OCI-LY7 (cell line): ENCODE data around the gene APLN. TPM values are rescaled to one million over a fixed set of nuclear protein-coding genes. Genes with fewer than 3 reads are reported as not detected.

Experiments
- BruUV-seq: library from RNA; stranded (reverse); fragments of 400-500 nt; replicated peaks from 2 replicates; lab custom pipeline; 2021; lab: Mats Ljungman, UMichigan
- CTCF ChIA-PET: fragments of 300-600 bp; sonication (Branson Sonifier 250); formaldehyde crosslinking; loops from one replicate; lab custom pipeline; 2022; ENCODE audit warnings: antibody characterized with exemption; ENCODE audit not compliant: unreplicated experiment; lab: Charles Lee
- POLR2A ChIA-PET: fragments of 300-600 bp; sonication (Branson Sonifier 250); formaldehyde crosslinking; loops from one replicate; lab custom pipeline; 2022; ENCODE audit warnings: antibody characterized with exemption; lab: Charles Lee
- DNase-seq: peaks from one replicate; pipeline ENCODE4 v3.0.0-alpha.2; 2015; ENCODE audit warnings: low spot score
- H2AFZ ChIP-seq: fragments of 200-600 bp; sonication (generic), shearing (Covaris generic); 2 replicates; pipeline ENCODE4 v1.6.1; 2014; ENCODE audit warnings: mild to moderate bottlenecking, antibody characterized with exemption, low read length, moderate library complexity
- H3K27ac ChIP-seq: fragments of 200-600 bp; sonication (generic); 2 replicates; pipeline ENCODE4 v1.5.1; 2014; ENCODE audit warnings: mixed run types, low read depth, mild to moderate bottlenecking, moderate library complexity, low read length, inconsistent platforms; ENCODE audit not compliant: poor library complexity, severe bottlenecking
- H3K36me3 ChIP-seq: fragments of 200-600 bp; sonication (generic); 2 replicates; pipeline ENCODE4 v1.6.1; 2014; ENCODE audit warnings: mild to moderate bottlenecking, antibody characterized with exemption, low read length, moderate library complexity, mixed read lengths; ENCODE audit not compliant: insufficient read depth
- H3K4me1 ChIP-seq: fragments of 200-600 bp; sonication (generic); 2 replicates; pipeline ENCODE4 v1.5.1; 2014; ENCODE audit warnings: mild to moderate bottlenecking, low read length; ENCODE audit not compliant: insufficient read depth, poor library complexity, severe bottlenecking
- H3K4me2 ChIP-seq: fragments of 200-600 bp; sonication (generic); 2 replicates; pipeline ENCODE4 v1.6.1; 2014; ENCODE audit warnings: mild to moderate bottlenecking, low read length
- H3K4me3 ChIP-seq: fragments of 200-600 bp; sonication (generic); 2 replicates; pipeline ENCODE4 v1.5.1; 2014; ENCODE audit warnings: mild to moderate bottlenecking, low read depth, low read length; ENCODE audit not compliant: poor library complexity, severe bottlenecking
- H3K79me2 ChIP-seq: fragments of 200-600 bp; sonication (generic); 2 replicates; pipeline ENCODE4 v1.6.1; 2016; ENCODE audit warnings: low read depth, mild to moderate bottlenecking, low read length, moderate library complexity, mixed read lengths; ENCODE audit not compliant: insufficient read depth
- H3K9me2 ChIP-seq: fragments of 200-600 bp; sonication (generic); 2 replicates; pipeline ENCODE4 v1.6.1; 2016; ENCODE audit warnings: mild to moderate bottlenecking, low read length, mixed read lengths; ENCODE audit not compliant: insufficient read depth
- H3K9me3 ChIP-seq: fragments of 200-600 bp; sonication (generic); 2 replicates; pipeline ENCODE4 v1.6.1; 2014; ENCODE audit warnings: mild to moderate bottlenecking, mixed run types, low read length, mixed read lengths
- H4K20me1 ChIP-seq: fragments of 200-600 bp; sonication (generic); 2 replicates; pipeline ENCODE4 v1.6.1; 2014; ENCODE audit warnings: mild to moderate bottlenecking, antibody characterized with exemption, low read length, moderate library complexity, mixed read lengths; ENCODE audit not compliant: insufficient read depth
- CTCF ChIP-seq: fragments of 200-600 bp; sonication (generic); conservative IDR thresholded peaks from 2 replicates; pipeline ENCODE4 v1.5.1; 2014; ENCODE audit warnings: mild to moderate bottlenecking, antibody characterized with exemption, low read length, moderate library complexity, mixed read lengths
- EZH2phosphoT487 ChIP-seq: fragments of 200-600 bp; sonication (generic); IDR thresholded peaks from 2 replicates; pipeline ENCODE4 v1.6.1; 2018; ENCODE audit warnings: low read depth, borderline replicate concordance, mild to moderate bottlenecking, mixed run types, antibody characterized with exemption, low read length, moderate library complexity, mixed read lengths
- intact Hi-C: fragments of 100-400 bp; cut with micrococcal nuclease; formaldehyde crosslinking; loops from one replicate; pipeline ENCODE4 v1.10.0; 2022; ENCODE audit not compliant: unreplicated experiment
- total RNA-seq, 2 experiments: library from RNA; depleted of rRNA in 1 of 2; stranded (reverse); fragments of >200 nt in 1 of 2; shearing (Covaris generic) in 1 of 2; gene quantifications; 2 replicates each; pipeline ENCODE4 v1.2.3, GENCODE V29; 2014 to 2022

The APLN gene
- total RNA-seq, 2 experiments from 2014 or later, result 0.13 TPM; not detected in 1

GRCh38 chrX:129618997-129619396 lies 35.8 kb downstream of the APLN start:
- intact Hi-C loops, result no loop called here
- ChIA-PET POLR2A (no interaction called here), CTCF (no interaction called here)
- H3K79me2 ChIP-seq, result no peaks in the 10 kb centered on the region
- no peaks in the 10 kb centered on the region for H3K36me3 ChIP-seq
- no peak overlapping the region for H3K4me2 ChIP-seq
- H3K27ac ChIP-seq, result no peak overlapping the region
- no peaks in the 10 kb centered on the region for H3K9me2 ChIP-seq
- no peaks in the 10 kb centered on the region for H3K9me3 ChIP-seq
- DNase-seq, result no peak
- no peaks in the 10 kb centered on the region for H3K4me1 ChIP-seq
- H4K20me1 ChIP-seq, result no peaks in the 10 kb centered on the region
- no peak for TF ChIP-seq EZH2phosphoT487
- no peak for TF ChIP-seq CTCF
- no TSS peak for BruUV-seq
- H3K4me3 ChIP-seq, result no peak overlapping the region
- H2AFZ ChIP-seq, result no peak overlapping the region

GRCh38 chrX:129617420-129617819 lies 37.3 kb downstream of the APLN start:
- no peak overlapping the region for H3K4me2 ChIP-seq
- no peak overlapping the region for H3K4me3 ChIP-seq
- POLR2A ChIA-PET, result no interaction called here
- H2AFZ ChIP-seq, result no peak overlapping the region
- H4K20me1 ChIP-seq, result no peaks in the 10 kb centered on the region
- TF ChIP-seq EZH2phosphoT487 (no peak), CTCF (no peak)
- H3K79me2 ChIP-seq, result no peaks in the 10 kb centered on the region
- no TSS peak for BruUV-seq
- no peaks in the 10 kb centered on the region for H3K36me3 ChIP-seq
- H3K9me3 ChIP-seq, result no peaks in the 10 kb centered on the region
- CTCF ChIA-PET, result no interaction called here
- no peak overlapping the region for H3K27ac ChIP-seq
- intact Hi-C loops, result no loop called here
- no peaks in the 10 kb centered on the region for H3K9me2 ChIP-seq
- no peak for DNase-seq
- H3K4me1 ChIP-seq, result no peaks in the 10 kb centered on the region

GRCh38 chrX:129614481-129615255 lies 40.1 kb downstream of the APLN start:
- Histone ChIP-seq H3K4me3 (no peak overlapping the region), H3K9me3 (no peaks in the 10 kb centered on the region), H3K27ac (no peak overlapping the region), H3K36me3 (no peaks in the 10 kb centered on the region), H3K79me2 (no peaks in the 10 kb centered on the region), H2AFZ (no peak overlapping the region), H3K4me2 (no peak overlapping the region), H4K20me1 (no peaks in the 10 kb centered on the region), H3K4me1 (no peaks in the 10 kb centered on the region), H3K9me2 (no peaks in the 10 kb centered on the region)
- DNase-seq, result no peak
- TF ChIP-seq CTCF (no peak), EZH2phosphoT487 (no peak)
- CTCF ChIA-PET, result interaction anchor here (0.9 kb wide), 1 partner anchor 343 kb away, joined by 3 read pairs; no protein-coding TSS in a partner anchor
- POLR2A ChIA-PET, result no interaction called here
- BruUV-seq, result no TSS peak
- intact Hi-C loops, result loop anchor here (1.0 kb wide), 1 partner anchor 15 kb away; no protein-coding TSS in a partner anchor
